T-helper 17 cell (primary cell): Measurements from ENCODE around the gene HMGN1. TPM values are rescaled to one million over a fixed set of nuclear protein-coding genes. Genes with fewer than 3 reads are reported as not detected.

ENCODE experiments used
- ATAC-seq: fragments of 150-1000 bp; cut with Tn5 transposase; 2 replicates; pipeline ENCODE4 v1.10.0; 2021; ENCODE audit warnings: mild to moderate bottlenecking, moderate library complexity
- DNase-seq, 3 donors: peaks; one replicate each; pipeline versions ENCODE4 v3.0.0 to v3.0.0-alpha.2; 2020 to 2021
- H3K9me3 ChIP-seq: one replicate; pipeline ENCODE4 v1.7.0; 2013; ENCODE audit warnings: low read length, mild to moderate bottlenecking; ENCODE audit not compliant: control insufficient read depth, poor library complexity, severe bottlenecking
- H3K27ac Mint-ChIP-seq: one replicate; pipeline ENCODE4 v1.8.0; 2022; ENCODE audit warnings: mild to moderate bottlenecking, moderate library complexity, mixed read lengths
- H3K27me3 Mint-ChIP-seq: one replicate; pipeline ENCODE4 v1.8.0; 2022; ENCODE audit warnings: mixed read lengths
- H3K36me3 Mint-ChIP-seq: one replicate; pipeline ENCODE4 v1.8.0; 2022; ENCODE audit warnings: low read depth, mixed read lengths
- H3K4me1 Mint-ChIP-seq: one replicate; pipeline ENCODE4 v1.8.0; 2022; ENCODE audit warnings: mild to moderate bottlenecking, mixed read lengths
- H3K4me3 Mint-ChIP-seq: one replicate; pipeline ENCODE4 v1.8.0; 2022; ENCODE audit warnings: mild to moderate bottlenecking, moderate library complexity, mixed read lengths
- total RNA-seq, 4 donors: library from RNA in 2 of 4; stranded (reverse) in 2 of 4; gene quantifications; one replicate each; pipeline ENCODE4 v1.2.3 and lab custom pipeline; 2022 to 2026

The HMGN1 gene
- total RNA-seq, 2 donors from 2014 or later: 183 to 231 TPM

DNA sequence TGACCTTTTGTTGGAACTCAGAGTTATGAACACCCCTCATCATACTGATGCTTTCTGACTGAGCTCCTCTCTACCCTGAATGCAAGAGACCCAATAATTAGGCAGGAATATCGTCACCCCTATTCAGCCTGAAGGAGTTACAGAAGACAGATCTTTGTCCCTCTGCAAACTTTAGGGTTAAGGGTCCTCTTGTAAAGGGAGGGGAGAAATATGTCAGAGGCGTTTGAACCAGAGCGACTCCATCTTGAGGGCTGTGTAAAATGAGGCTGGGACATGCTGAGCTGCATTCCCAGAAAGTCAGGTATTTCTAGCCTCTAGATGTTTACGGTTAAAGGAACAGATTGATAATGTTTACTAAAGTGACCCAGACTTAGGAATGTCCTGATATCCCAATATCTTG, 10.5 kb upstream of the HMGN1 start:
- H3K9me3 ChIP-seq: no peaks in the 10 kb centered on the region
- Mint-ChIP-seq H3K4me1 (peaks cover 4% of the 10 kb centered on the region), H3K27me3 (peaks cover 39% of the 10 kb centered on the region), H3K27ac (no peak overlapping the region), H3K4me3 (no peak overlapping the region), H3K36me3 (peaks cover 2% of the 10 kb centered on the region)
- ATAC-seq: no peak
- no peak for DNase-seq

DNA sequence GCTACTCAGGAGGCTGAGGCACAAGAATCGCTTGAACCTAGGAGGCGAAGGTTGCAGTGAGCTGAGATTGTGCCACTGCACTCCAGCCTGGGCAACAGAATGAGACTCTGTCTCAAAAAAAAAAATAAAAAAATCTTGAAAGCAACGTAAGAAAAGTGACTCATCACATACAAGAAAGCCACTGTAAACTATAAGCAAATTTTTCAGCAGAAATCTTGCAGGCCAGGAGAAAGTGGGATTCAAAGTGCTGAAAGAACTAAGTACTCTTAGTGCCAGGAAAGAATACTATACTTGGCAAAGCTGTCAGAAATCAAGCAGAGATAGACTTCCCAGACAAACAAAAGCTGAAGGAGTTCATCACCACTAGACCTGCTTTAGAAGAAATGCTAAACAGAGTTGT, 4.4 kb upstream of the HMGN1 start:
- no peak for ATAC-seq
- H3K9me3 ChIP-seq: no peaks in the 10 kb centered on the region
- no peak for DNase-seq
- no peak overlapping the region for H3K27ac Mint-ChIP-seq
- peaks cover 32% of the 10 kb centered on the region for H3K27me3 Mint-ChIP-seq
- H3K36me3 Mint-ChIP-seq: peaks cover 5% of the 10 kb centered on the region
- peaks cover 4% of the 10 kb centered on the region for H3K4me1 Mint-ChIP-seq
- no peak overlapping the region for H3K4me3 Mint-ChIP-seq

DNA sequence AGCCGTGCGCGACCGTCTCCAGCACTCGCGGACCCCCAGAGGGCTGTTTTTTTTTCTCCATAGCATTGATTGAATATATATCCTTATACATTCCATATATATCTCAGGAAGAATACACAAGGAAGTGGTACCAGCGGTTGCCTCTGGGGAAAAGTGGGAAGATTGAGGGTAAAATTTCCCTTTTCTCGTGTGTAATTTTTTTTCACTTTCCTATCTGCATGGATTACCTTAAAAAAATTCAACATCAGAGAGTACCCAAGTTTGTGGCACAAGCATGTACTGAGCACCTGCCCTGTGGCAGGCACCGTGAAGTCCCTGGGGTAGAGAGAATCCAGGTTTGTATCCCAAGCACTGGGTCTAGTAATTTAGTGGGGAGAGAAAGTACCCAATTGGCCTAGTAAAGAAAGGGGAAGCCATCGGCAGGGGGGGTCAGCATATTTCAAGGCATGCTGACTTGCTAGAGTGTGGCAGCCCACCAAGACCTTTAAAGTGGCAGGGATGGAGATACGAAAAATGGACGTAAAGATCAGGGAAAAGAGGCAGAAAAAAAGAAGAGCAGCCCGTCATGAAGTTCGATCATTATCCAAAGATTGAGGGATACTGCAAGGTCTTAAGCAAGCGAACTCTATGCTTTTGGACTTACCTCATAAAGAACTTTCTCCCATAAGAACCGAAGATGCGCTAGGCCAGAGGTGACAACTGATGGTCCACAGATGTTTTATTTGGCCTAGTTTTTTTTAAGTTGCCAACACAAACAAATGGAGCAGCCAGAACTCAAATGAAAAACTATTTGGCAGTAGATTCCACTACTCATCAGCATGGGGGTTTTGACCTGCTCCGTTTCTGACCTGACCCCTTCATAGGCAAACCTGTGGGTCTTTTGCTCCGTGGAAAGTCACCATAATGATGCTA, 1.5 kb upstream of the HMGN1 start:
- H3K27me3 Mint-ChIP-seq: peaks cover 24% of the 10 kb centered on the region
- peaks cover 5% of the 10 kb centered on the region for H3K36me3 Mint-ChIP-seq
- DNase-seq (no peak), ATAC-seq (no peak)
- no peaks in the 10 kb centered on the region for H3K9me3 ChIP-seq
- H3K4me3 Mint-ChIP-seq: peak overlapping the region; percentile 92
- H3K4me1 Mint-ChIP-seq: peaks cover 21% of the 10 kb centered on the region
- peak overlapping the region; percentile 93 for H3K27ac Mint-ChIP-seq

DNA sequence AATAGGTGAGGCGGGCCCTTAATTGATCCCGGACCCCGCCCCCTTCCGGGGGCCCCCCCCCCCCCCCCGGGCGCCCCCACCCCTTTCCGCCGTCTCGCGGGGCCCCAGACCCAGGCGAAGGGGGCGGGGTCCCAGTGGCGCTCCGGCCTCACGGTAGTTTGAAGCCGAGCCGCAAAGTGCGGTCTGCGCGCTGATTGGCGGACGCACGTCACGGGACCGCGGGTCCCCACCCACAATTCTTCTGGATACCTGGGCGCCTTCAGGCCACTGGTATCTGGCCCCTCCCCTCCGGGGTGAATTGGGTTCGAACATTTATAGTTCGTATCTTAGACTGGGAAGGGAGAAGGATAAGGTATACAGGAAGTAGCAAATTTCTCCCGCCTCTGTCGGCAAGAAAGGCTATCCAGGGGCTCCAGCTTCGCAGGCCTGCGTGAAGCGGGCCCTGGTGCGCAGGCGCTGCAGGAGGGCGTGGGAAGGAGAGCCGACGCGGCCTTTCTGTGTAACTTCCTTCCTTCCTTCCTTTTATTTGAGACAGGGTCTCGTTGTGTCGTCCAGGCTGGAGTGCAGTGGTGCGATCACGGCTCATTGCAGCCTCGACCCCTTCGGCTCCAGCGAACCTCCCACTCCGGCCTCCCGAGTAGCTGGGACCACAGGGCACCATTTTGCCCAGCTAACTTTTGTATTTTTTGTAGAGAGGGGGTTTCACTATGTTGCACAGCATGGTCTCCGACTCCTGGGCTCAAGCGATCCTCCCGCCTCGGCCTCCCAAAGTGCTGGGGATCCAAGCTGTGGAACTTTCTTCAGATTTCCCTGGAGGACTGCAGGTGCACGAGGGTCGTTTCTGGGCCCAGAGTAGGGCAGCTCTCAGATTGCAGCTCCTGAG, 564 bp upstream of the HMGN1 start:
- Mint-ChIP-seq H3K36me3 (peaks cover 10% of the 10 kb centered on the region), H3K27me3 (peaks cover 15% of the 10 kb centered on the region), H3K4me1 (peaks cover 26% of the 10 kb centered on the region), H3K27ac (peak overlapping the region; percentile 93), H3K4me3 (peak overlapping the region; percentile 92)
- ATAC-seq (peak; percentile 88), DNase-seq (peak; percentile 94 to 96 (median 95))
- H3K9me3 ChIP-seq: no peaks in the 10 kb centered on the region

DNA sequence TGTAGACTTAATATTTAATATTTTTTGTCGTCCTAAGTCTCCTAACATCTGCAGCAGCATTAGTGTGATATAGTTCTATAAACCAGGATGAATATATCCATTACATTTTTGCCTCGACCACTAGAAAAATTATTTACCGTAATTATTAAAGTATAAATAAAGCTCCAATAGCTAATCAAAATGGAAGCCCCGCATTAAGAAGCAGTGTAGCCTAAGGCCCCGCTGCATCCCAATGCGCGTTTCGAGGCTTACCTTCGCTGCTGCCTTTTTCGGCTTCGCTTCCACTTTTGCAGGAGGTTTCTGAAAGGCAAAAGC, 891 bp downstream of the HMGN1 start:
- H3K4me3 Mint-ChIP-seq: peak overlapping the region; percentile 89
- ATAC-seq: no peak
- DNase-seq: no peak
- no peaks in the 10 kb centered on the region for H3K9me3 ChIP-seq
- peak overlapping the region; percentile 84 for H3K27ac Mint-ChIP-seq
- peaks cover 5% of the 10 kb centered on the region for H3K27me3 Mint-ChIP-seq
- peaks cover 26% of the 10 kb centered on the region for H3K4me1 Mint-ChIP-seq
- H3K36me3 Mint-ChIP-seq: peaks cover 11% of the 10 kb centered on the region

DNA sequence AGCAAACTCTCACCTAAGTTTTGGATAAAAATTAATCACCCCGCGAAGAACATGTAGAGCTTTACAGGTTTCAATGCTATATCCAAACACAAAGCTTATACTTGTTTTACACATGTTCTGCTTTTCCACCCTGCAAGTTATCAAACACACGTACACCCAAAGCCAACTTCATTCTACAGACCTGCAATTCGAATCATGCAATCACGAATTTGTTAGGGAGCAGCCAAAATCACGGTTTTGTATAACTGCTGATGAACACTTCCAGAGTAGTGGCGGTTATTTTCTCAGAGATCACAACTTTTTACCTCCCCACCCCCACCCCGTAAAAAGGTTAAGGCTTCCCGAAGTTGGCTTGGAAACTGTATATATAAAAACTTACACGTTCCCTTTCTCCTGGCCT, 1.4 kb downstream of the HMGN1 start:
- peak overlapping the region; percentile 89 for H3K4me3 Mint-ChIP-seq
- no peaks in the 10 kb centered on the region for H3K9me3 ChIP-seq
- H3K4me1 Mint-ChIP-seq: peaks cover 26% of the 10 kb centered on the region
- ATAC-seq (no peak), DNase-seq (no peak)
- H3K27ac Mint-ChIP-seq: peak overlapping the region; percentile 84
- H3K36me3 Mint-ChIP-seq: peaks cover 11% of the 10 kb centered on the region
- H3K27me3 Mint-ChIP-seq: peaks cover under 1% of the 10 kb centered on the region

DNA sequence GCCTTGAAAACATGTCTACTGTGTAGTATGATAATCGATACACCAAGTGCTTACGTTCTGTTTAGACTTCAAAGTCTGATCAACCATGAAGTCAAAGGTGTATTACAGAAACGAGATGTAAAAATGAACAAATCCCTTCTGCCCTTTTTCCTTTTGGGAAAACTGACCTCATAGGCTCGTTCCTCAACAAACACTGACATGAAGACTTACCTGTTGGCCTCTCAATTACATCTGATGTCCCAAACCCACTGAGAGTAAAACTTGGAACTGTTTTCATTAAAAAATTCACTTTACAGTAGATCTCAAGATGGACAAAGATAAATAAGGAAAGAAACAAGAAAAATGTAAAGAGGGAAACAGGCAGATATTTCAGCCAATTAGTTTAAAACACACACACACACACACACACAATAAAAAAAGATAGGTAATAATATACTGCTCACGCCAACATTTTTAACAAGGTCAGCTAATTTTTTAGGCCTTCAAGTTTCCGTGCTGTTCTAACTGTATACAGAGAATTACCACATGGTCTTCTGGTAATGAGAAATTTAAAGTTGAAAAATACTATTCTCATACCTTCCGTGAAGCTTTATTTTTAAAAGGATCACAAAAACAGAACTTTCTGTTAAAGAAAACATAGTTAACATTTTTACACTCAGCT, 2.1 kb downstream of the HMGN1 start:
- H3K4me1 Mint-ChIP-seq: peaks cover 26% of the 10 kb centered on the region
- H3K36me3 Mint-ChIP-seq: peaks cover 11% of the 10 kb centered on the region
- H3K27me3 Mint-ChIP-seq: no peaks in the 10 kb centered on the region
- DNase-seq: no peak
- no peak for ATAC-seq
- no peaks in the 10 kb centered on the region for H3K9me3 ChIP-seq
- H3K27ac Mint-ChIP-seq: peak overlapping the region; percentile 84
- peak overlapping the region; percentile 78 for H3K4me3 Mint-ChIP-seq

DNA sequence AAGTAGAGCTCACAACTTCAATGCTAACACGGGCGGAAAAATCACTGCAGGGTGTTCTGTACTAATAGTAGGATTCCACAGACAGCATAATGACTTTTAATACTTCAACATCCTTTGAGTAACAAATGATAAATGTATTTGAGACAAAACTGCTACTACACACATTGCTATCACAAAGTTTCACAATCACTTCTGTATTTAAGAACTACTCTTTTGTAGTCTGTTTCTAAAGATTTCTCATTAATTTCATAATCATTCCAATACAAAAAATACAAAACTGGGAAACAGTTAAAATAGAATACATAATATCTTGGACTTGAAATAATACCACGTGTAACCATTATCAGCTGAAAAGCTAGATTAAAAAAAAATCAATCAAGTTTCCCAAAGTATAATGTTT, 2.7 kb downstream of the HMGN1 start:
- H3K4me1 Mint-ChIP-seq: peaks cover 26% of the 10 kb centered on the region
- peak overlapping the region; percentile 43 for H3K4me3 Mint-ChIP-seq
- no peak for ATAC-seq
- H3K9me3 ChIP-seq: no peaks in the 10 kb centered on the region
- peaks cover 11% of the 10 kb centered on the region for H3K36me3 Mint-ChIP-seq
- DNase-seq: no peak
- H3K27me3 Mint-ChIP-seq: no peaks in the 10 kb centered on the region
- peak overlapping the region; percentile 84 for H3K27ac Mint-ChIP-seq

DNA sequence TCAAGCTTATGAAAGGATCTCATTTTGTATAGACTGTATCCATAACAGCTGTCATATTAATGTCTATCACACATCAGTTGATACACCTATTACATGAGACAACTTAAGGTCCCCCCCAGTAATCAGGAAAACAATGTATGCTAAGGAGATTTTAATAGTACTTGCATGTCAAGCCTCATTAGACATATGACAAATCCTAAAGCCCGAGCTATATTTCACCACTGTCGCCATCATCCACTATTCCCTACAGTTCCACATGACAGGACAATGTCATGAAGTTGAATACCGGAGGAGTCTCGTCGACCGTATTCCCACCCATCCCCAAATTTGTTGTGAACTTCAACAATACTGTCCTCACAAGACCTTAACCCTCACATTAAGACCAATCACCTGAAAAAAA, 3.4 kb downstream of the HMGN1 start:
- peaks cover 26% of the 10 kb centered on the region for H3K4me1 Mint-ChIP-seq
- H3K27me3 Mint-ChIP-seq: no peaks in the 10 kb centered on the region
- peaks cover 14% of the 10 kb centered on the region for H3K36me3 Mint-ChIP-seq
- DNase-seq (no peak), ATAC-seq (no peak)
- peak overlapping the region; percentile 43 for H3K4me3 Mint-ChIP-seq
- no peaks in the 10 kb centered on the region for H3K9me3 ChIP-seq
- peak overlapping the region; percentile 84 for H3K27ac Mint-ChIP-seq

DNA sequence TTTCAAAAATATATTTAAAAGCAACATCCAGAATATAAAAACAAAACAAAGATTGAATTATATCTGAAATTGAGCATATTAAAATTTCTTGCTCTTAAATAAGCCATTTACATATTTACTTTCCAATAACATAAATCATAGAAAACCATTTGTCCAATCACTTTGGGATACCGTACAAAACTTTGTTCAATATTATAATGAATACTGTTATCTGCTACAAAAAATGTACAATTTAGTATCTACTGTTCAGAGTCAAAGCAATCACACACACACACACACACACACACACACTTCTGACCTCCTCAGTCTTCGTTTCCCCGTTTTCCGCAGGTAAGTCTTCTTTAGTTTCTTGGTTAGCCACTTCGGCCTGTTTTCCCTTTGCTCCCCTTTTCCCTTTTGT, 4.0 kb downstream of the HMGN1 start:
- peaks cover 14% of the 10 kb centered on the region for H3K36me3 Mint-ChIP-seq
- ATAC-seq (no peak), DNase-seq (no peak)
- H3K27me3 Mint-ChIP-seq: no peaks in the 10 kb centered on the region
- no peaks in the 10 kb centered on the region for H3K9me3 ChIP-seq
- H3K4me1 Mint-ChIP-seq: peaks cover 24% of the 10 kb centered on the region
- H3K27ac Mint-ChIP-seq: peak overlapping the region; percentile 84
- no peak overlapping the region for H3K4me3 Mint-ChIP-seq

DNA sequence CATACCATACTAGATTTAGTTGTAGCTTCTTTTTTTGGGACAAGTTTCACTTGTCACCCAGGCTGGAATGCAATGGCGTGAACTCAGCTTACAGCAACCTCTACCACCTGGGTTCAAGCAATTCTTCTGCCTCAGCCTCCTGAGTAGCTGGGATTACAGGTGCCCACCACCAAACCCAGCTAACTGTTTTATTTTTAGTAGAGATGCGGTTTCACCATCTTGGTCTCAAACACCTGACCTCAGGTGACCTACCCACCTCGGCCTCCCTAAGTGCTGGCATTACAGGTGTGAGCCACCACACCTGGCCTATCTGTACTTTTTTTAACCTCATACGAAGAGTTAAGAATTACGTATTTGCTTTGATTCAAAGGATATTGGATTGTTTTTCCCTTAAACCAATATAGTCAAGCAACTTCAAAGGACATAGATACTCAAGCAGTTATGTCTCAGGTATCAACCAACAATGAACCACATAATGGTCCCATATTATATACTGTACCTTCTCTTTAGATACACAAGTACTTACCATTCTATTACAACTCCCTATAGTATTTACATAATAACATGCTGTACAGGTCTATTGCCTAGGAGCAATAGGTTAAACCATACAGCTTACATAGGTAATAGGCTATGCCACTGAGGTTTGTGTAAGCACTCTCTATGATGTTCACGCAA, 7.5 kb downstream of the HMGN1 start:
- Mint-ChIP-seq H3K27ac (no peak overlapping the region), H3K36me3 (peaks cover 14% of the 10 kb centered on the region), H3K4me3 (no peak overlapping the region), H3K27me3 (no peaks in the 10 kb centered on the region), H3K4me1 (peaks cover 13% of the 10 kb centered on the region)
- no peak for DNase-seq
- H3K9me3 ChIP-seq: no peaks in the 10 kb centered on the region
- ATAC-seq: no peak

DNA sequence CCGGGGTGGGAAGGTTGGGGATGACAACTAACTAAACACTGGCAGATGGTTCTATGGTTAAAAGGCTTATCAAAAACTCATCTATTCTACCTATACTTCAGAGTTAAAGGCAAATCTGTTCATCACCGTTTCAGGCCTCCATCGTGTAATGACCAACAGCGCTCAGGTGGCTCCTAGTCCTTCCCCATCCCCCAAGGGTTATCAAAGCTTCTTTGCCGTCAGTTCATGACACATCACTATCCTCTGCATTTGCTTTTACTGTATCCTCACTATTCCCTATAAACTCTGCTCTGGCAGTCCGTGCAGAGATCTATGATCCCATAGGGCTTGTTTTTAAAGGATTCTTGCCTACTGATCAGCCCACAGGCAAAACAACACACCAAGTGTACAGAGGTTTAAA, 8.2 kb downstream of the HMGN1 start:
- Mint-ChIP-seq H3K27ac (no peak overlapping the region), H3K36me3 (peaks cover 14% of the 10 kb centered on the region)
- ATAC-seq: no peak

DNA sequence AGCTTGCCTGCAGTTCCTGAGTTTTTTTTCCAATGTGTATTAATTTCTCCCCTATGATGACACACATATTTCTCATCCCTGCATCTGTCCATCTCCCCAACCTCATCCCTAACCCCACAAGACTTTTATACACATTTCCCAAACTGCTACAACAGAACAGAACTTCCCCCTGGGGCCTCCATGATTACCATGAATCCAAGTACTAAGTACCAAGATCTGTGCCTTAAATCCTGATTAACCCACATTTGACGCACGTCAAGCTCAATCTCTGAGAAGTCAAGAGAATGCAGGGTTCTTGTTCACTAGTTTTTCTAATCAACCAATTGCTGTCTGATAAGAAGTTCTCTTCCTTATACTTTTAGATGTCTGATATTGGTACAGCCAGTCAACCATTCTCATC, 9.7 kb downstream of the HMGN1 start:
- no peaks in the 10 kb centered on the region for H3K4me1 Mint-ChIP-seq
- H3K27ac Mint-ChIP-seq: no peak overlapping the region
- H3K9me3 ChIP-seq: no peaks in the 10 kb centered on the region
- DNase-seq (no peak), ATAC-seq (no peak)
- peaks cover 7% of the 10 kb centered on the region for H3K36me3 Mint-ChIP-seq
- no peak overlapping the region for H3K4me3 Mint-ChIP-seq
- no peaks in the 10 kb centered on the region for H3K27me3 Mint-ChIP-seq

More for the DNA sequence above, 8.2 kb downstream of the HMGN1 start:
- Mint-ChIP-seq H3K4me1 (peaks cover 8% of the 10 kb centered on the region), H3K27me3 (no peaks in the 10 kb centered on the region), H3K4me3 (no peak overlapping the region)
- DNase-seq: no peak
- no peaks in the 10 kb centered on the region for H3K9me3 ChIP-seq
